Neural cell (in vitro differentiated cells): ENCODE measurements around the gene DOK5.

Experiments
- CTCF ChIP-seq: fragments of 450-650 bp; IDR thresholded peaks from 2 replicates; pipeline ENCODE4 v1.5.1; 2014; ENCODE audit warnings: antibody characterized with exemption, mild to moderate bottlenecking, moderate library complexity; ENCODE audit not compliant: poor library complexity, severe bottlenecking
- SMC3 ChIP-seq: fragments of 450-650 bp; conservative IDR thresholded peaks from 2 replicates; pipeline ENCODE4 v1.6.1; 2014; ENCODE audit warnings: antibody characterized with exemption, mild to moderate bottlenecking, moderate library complexity; ENCODE audit not compliant: poor library complexity

GRCh38 chr20:54590856-54591255 lies 115.5 kb downstream of the DOK5 start:
- no peak for TF ChIP-seq CTCF
- no peak for TF ChIP-seq SMC3
